HUES6 (cell line): Measurements from ENCODE around the gene L3MBTL4.
"Not testable (repeated sequence)": the region's sequence is repeated elsewhere in the genome, so short reads cannot be mapped to it uniquely, and the experiment has no call there.

Source experiments
- H3K27ac ChIP-seq: 2 replicates; pipeline ENCODE4 v1.7.0; 2013; ENCODE audit warnings: low read depth, mild to moderate bottlenecking, low read length, inconsistent platforms
- H3K27me3 ChIP-seq: 2 replicates; pipeline ENCODE4 v1.6.1; 2013; ENCODE audit warnings: low read length; ENCODE audit not compliant: control insufficient read depth, insufficient read depth
- H3K36me3 ChIP-seq: 2 replicates; pipeline ENCODE4 v1.6.1; 2013; ENCODE audit warnings: low read length; ENCODE audit not compliant: control insufficient read depth, insufficient read depth
- H3K4me1 ChIP-seq: 2 replicates; pipeline ENCODE4 v1.6.1; 2013; ENCODE audit warnings: low read length; ENCODE audit not compliant: control insufficient read depth, insufficient read depth
- H3K4me3 ChIP-seq: 2 replicates; pipeline ENCODE4 v1.5.1; 2013; ENCODE audit warnings: low read depth, low read length
- H3K9ac ChIP-seq: one replicate; pipeline ENCODE4 v1.6.1; 2013; ENCODE audit warnings: mild to moderate bottlenecking, low read length
- H3K9me3 ChIP-seq: 2 replicates; pipeline ENCODE4 v1.6.1; 2013; ENCODE audit warnings: low read depth, low read length; ENCODE audit not compliant: control insufficient read depth, insufficient read depth

The L3MBTL4 gene

GRCh38 chr18:6271585-6271984, 143.1 kb downstream of the L3MBTL4 start:
- H3K4me3 ChIP-seq: peak overlapping the region; percentile 8; the same call in 1 of the 2 replicates
- H3K4me1 ChIP-seq: no peaks in the 10 kb centered on the region
- H3K27ac ChIP-seq: no peak overlapping the region
- no peaks in the 10 kb centered on the region for H3K36me3 ChIP-seq
- no peaks in the 10 kb centered on the region for H3K27me3 ChIP-seq
- H3K9ac ChIP-seq: no peak overlapping the region
- no peaks in the 10 kb centered on the region for H3K9me3 ChIP-seq

- no peak overlapping the region for H3K9ac ChIP-seq
- H3K27me3 ChIP-seq: no peaks in the 10 kb centered on the region
- no peaks in the 10 kb centered on the region for H3K9me3 ChIP-seq
- no peak overlapping the region for H3K4me3 ChIP-seq
- H3K27ac ChIP-seq: no peak overlapping the region
- H3K4me1 ChIP-seq: no peaks in the 10 kb centered on the region
- no peaks in the 10 kb centered on the region for H3K36me3 ChIP-seq
Measured at GRCh38 chr18:6270771-6271216, 143.9 kb downstream of the L3MBTL4 start.

- Histone ChIP-seq H3K9me3 (no peaks in the 10 kb centered on the region), H3K4me1 (no peaks in the 10 kb centered on the region), H3K27ac (no peak overlapping the region), H3K27me3 (no peaks in the 10 kb centered on the region), H3K36me3 (no peaks in the 10 kb centered on the region), H3K9ac (no peak overlapping the region), H3K4me3 (no peak overlapping the region)
Measured at GRCh38 chr18:6269660-6270332, 144.9 kb downstream of the L3MBTL4 start.

DNA sequence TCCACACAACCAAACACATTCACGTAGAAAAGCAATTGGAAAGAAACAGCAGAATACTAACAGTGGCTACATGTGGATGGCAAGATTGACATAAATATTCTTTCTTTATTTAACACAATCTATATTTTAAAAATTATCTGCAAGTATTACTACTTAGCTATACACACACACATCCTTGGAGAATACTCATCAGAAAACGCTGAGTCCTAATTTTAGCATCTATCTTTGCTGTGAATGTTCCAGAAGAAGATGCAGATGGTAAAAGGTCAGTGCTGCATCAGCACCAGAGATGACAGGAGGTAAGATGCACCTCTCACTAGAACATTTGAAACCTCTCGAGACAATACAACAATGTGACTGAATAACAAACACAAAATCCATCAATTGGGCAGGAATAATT, 148.5 kb downstream of the L3MBTL4 start:
- no peaks in the 10 kb centered on the region for H3K4me1 ChIP-seq
- H3K4me3 ChIP-seq: no peak overlapping the region
- H3K27me3 ChIP-seq: no peaks in the 10 kb centered on the region
- H3K27ac ChIP-seq: no peak overlapping the region
- H3K36me3 ChIP-seq: no peaks in the 10 kb centered on the region
- H3K9ac ChIP-seq: no peak overlapping the region
- H3K9me3 ChIP-seq: no peaks in the 10 kb centered on the region

DNA sequence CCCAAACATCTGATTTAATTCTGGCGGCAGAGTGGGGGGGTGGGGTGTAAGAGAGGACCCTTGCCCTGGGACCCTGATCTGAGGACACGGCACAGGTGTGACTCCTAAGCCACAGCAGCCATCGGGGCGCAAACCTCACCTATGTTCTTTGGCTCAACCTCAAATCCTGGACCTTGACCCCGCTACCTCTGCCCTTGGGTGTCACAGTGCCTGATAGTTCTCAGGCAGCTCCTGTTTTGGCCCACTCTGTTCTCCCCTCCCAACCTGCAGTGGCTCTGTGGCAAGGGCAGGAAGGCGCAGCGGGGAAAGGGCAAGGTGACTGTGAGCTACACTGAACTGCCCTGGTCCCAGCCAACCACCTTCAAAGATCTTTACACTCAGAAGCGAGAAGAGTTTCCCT, 152.8 kb downstream of the L3MBTL4 start:
- no peaks in the 10 kb centered on the region; the same call in 1 of the 2 replicates for H3K9me3 ChIP-seq
- H3K27me3 ChIP-seq: no peaks in the 10 kb centered on the region

GRCh38 chr18:6259324-6259723, 155.4 kb downstream of the L3MBTL4 start:
- H3K9ac ChIP-seq, H3K4me3 ChIP-seq, H3K36me3 ChIP-seq, H3K27ac ChIP-seq, H3K4me1 ChIP-seq, H3K9me3 ChIP-seq, H3K27me3 ChIP-seq: not testable (repeated sequence)

More for the DNA sequence above, 152.8 kb downstream of the L3MBTL4 start:
- H3K27ac ChIP-seq: no peak overlapping the region
- no peaks in the 10 kb centered on the region for H3K36me3 ChIP-seq
- no peak overlapping the region for H3K4me3 ChIP-seq
- H3K9ac ChIP-seq: no peak overlapping the region
- no peaks in the 10 kb centered on the region for H3K4me1 ChIP-seq

GRCh38 chr18:6257950-6258349, 156.8 kb downstream of the L3MBTL4 start:
- Histone ChIP-seq H3K9ac (no peak overlapping the region), H3K27ac (no peak overlapping the region), H3K4me3 (no peak overlapping the region), H3K9me3 (no peaks in the 10 kb centered on the region; the same call in 1 of the 2 replicates), H3K36me3 (no peaks in the 10 kb centered on the region), H3K27me3 (no peaks in the 10 kb centered on the region), H3K4me1 (no peaks in the 10 kb centered on the region; the same call in 1 of the 2 replicates)

DNA sequence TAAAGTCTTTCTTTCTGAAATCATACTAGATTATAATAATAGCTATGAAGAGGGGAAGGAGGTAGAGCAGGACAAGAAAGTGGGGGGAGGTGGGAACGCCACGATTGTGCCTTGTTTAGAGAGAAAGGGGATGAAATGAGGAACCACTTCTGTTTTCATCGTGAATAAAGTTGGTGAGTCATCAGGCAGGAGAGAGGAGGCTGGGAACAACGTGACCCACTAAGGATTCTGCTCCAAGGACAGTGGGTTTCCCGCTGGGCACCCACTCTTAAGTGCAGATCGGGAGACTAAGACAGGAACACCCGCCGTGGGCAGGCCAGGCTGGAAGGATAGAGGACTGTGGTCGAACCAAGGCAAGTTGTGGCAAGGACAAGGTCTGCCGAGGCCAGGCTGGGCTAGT, 158.2 kb downstream of the L3MBTL4 start:
- Histone ChIP-seq H3K27me3 (no peaks in the 10 kb centered on the region), H3K4me1 (no peaks in the 10 kb centered on the region; the same call in 1 of the 2 replicates), H3K9me3 (no peaks in the 10 kb centered on the region; the same call in 1 of the 2 replicates), H3K36me3 (no peaks in the 10 kb centered on the region), H3K4me3 (no peak overlapping the region), H3K27ac (no peak overlapping the region), H3K9ac (no peak overlapping the region)

- no peaks in the 10 kb centered on the region for H3K27me3 ChIP-seq
- no peaks in the 10 kb centered on the region for H3K36me3 ChIP-seq
- H3K9me3 ChIP-seq: no peaks in the 10 kb centered on the region; the same call in 1 of the 2 replicates
- no peaks in the 10 kb centered on the region; the same call in 1 of the 2 replicates for H3K4me1 ChIP-seq
- H3K9ac ChIP-seq: no peak overlapping the region
- H3K27ac ChIP-seq: no peak overlapping the region
- H3K4me3 ChIP-seq: no peak overlapping the region
Measured at GRCh38 chr18:6255886-6256285, 158.8 kb downstream of the L3MBTL4 start.

DNA sequence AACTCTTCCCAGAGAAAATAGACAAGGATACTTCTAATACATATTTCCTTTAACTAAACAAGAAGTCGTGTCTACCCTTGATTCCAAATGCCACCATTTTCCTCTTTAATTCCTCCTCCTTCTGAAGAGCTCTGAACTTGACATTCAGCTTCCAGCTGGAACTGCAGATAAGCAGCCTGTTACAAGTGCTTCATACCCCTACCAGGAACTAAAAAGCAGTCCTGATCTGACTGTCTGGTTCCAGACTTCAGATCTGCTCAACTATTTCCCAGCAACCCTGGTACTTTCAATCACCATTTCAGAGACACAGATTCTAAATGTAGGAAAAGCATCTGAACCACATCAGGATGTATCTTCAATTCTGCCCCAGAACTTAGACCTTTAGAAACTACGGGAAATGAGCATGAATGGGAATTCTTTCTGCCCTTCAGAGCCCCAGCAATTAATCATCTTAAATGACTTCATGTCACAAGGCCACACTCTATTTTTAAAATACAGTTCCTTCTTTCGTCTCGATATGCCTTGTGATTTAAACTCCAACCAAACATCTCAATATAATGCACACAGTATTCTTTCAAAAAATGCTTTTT, 159.5 kb downstream of the L3MBTL4 start:
- no peak overlapping the region for H3K4me3 ChIP-seq
- no peak overlapping the region for H3K27ac ChIP-seq
- H3K4me1 ChIP-seq: no peaks in the 10 kb centered on the region; the same call in 1 of the 2 replicates
- H3K9ac ChIP-seq: no peak overlapping the region
- no peaks in the 10 kb centered on the region; the same call in 1 of the 2 replicates for H3K9me3 ChIP-seq
- H3K27me3 ChIP-seq: no peaks in the 10 kb centered on the region
- H3K36me3 ChIP-seq: no peaks in the 10 kb centered on the region

GRCh38 chr18:6254456-6254855, 160.3 kb downstream of the L3MBTL4 start:
- H3K9me3 ChIP-seq: no peaks in the 10 kb centered on the region; the same call in 1 of the 2 replicates

More at GRCh38 chr18:6254456-6254855, 160.3 kb downstream of the L3MBTL4 start:
- Histone ChIP-seq H3K4me1 (no peaks in the 10 kb centered on the region; the same call in 1 of the 2 replicates), H3K4me3 (no peak overlapping the region), H3K27ac (no peak overlapping the region), H3K27me3 (no peaks in the 10 kb centered on the region), H3K9ac (no peak overlapping the region), H3K36me3 (no peaks in the 10 kb centered on the region)
